PFSK-1 (cell line): ENCODE data around the gene NR5A1.

Experiments
- FOXP2 ChIP-seq: optimal IDR thresholded peaks from 2 replicates; pipeline ENCODE3; 2011; ENCODE audit warnings: borderline replicate concordance, control low read depth, inconsistent platforms; ENCODE audit not compliant: insufficient read depth; ENCODE audit errors: extremely low read length, extremely low read depth
- POLR2AphosphoS5 ChIP-seq: IDR thresholded peaks from 2 replicates; pipeline ENCODE4 v1.6.1; 2012; ENCODE audit warnings: low read depth, mild to moderate bottlenecking, control low read depth, low read length, moderate library complexity
- SIN3A ChIP-seq: IDR thresholded peaks from 2 replicates; pipeline ENCODE4 v1.6.1; 2012; ENCODE audit warnings: mild to moderate bottlenecking, low read length, moderate library complexity, borderline replicate concordance; ENCODE audit not compliant: insufficient read depth
- TAF1 ChIP-seq: IDR thresholded peaks from 2 replicates; pipeline ENCODE4 v1.6.1; 2012; ENCODE audit warnings: low read length, control low read depth, borderline replicate concordance; ENCODE audit not compliant: insufficient read depth
- TF ChIP-seq, protein P1 (sequence below), 2 experiments: IDR thresholded peaks; 2 replicates each; pipeline versions ENCODE4 v1.6.1 to v1.8.0; 2011 to 2012; ENCODE audit warnings: low read depth in 2 of 2, low read length in 2 of 2, control low read depth in 1 of 2, inconsistent platforms in 1 of 2, mild to moderate bottlenecking in 1 of 2, moderate library complexity in 1 of 2; ENCODE audit not compliant: insufficient read depth in 1 of 2

NR5A1 gene

DNA sequence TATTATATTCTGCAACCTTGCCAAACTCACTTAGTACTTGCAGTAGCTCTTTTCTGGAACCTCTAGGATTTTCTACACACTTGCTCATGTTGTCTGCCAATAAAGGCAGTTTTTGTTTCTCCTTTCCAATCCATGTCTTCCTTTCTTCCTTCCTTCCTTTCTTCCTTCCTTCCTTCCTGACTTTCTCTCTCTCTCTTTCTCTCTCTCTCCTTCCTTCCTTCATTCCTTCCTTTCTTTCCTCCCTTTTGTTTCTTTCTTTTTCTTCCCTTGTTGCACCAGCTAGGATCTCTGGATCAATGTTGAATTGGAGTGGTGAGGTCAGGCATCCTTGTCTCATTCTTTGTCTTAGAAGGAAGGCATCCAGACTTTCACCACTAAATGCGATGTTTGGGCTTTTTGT is 44.5 kb downstream of the NR5A1 start:
- TF ChIP-seq SIN3A (no peak), POLR2AphosphoS5 (no peak), TAF1 (no peak), FOXP2 (no peak)

DNA sequence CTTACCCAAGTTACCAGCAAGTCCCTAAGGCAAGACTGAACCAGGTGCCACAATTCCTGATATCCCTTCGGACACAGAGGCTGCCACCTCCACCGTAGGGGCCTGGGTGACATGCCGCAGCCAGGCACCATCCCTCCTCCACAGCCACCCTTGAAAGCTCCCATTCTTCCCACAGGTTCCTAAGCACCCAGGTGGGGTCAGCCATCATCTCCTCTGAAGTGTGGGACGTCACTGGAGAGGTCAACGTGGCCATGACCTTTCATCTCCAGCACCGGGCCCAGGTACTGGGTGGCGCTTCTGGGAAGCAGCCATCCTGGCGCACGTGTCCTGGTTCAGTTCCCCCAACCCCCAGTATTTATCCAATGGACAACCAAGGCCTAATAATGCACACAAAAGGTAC is 48.8 kb downstream of the NR5A1 start:
- TF ChIP-seq TAF1 = no peak

DNA sequence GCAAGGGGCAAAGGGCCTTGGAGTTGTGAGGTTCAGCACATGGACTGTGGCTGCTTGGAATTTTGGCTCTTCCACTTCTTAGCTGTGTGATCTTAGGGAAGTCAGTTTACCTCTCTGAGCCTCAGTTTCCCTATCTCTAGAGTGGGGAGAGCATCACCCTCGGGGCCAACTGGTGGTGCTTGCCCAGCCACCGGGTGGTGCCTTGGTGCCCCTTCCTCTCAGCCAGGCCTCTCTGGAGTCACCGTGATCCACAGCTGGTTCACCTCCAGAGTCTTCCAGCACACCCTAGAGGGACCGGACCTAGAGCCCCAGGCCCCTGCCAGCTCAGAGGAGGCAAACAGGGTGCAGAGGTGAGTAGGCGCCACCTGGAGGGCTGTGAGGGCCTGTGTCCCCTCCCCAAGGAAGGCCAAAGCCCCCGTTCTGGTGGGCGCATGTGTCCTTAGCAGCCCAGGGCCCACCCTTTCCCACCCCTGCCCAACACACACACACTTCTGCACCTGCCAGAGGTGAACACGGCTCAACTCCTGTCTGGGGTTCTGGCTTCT is 49.2 kb downstream of the NR5A1 start:
- TF ChIP-seq, protein P1, sequence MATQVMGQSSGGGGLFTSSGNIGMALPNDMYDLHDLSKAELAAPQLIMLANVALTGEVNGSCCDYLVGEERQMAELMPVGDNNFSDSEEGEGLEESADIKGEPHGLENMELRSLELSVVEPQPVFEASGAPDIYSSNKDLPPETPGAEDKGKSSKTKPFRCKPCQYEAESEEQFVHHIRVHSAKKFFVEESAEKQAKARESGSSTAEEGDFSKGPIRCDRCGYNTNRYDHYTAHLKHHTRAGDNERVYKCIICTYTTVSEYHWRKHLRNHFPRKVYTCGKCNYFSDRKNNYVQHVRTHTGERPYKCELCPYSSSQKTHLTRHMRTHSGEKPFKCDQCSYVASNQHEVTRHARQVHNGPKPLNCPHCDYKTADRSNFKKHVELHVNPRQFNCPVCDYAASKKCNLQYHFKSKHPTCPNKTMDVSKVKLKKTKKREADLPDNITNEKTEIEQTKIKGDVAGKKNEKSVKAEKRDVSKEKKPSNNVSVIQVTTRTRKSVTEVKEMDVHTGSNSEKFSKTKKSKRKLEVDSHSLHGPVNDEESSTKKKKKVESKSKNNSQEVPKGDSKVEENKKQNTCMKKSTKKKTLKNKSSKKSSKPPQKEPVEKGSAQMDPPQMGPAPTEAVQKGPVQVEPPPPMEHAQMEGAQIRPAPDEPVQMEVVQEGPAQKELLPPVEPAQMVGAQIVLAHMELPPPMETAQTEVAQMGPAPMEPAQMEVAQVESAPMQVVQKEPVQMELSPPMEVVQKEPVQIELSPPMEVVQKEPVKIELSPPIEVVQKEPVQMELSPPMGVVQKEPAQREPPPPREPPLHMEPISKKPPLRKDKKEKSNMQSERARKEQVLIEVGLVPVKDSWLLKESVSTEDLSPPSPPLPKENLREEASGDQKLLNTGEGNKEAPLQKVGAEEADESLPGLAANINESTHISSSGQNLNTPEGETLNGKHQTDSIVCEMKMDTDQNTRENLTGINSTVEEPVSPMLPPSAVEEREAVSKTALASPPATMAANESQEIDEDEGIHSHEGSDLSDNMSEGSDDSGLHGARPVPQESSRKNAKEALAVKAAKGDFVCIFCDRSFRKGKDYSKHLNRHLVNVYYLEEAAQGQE (IDR thresholded peaks at IDR 0.05; ENCODE audit: insufficient read depth in 1 of 2, low read depth in 2 of 2, low read length in 2 of 2) = no peak
- TF ChIP-seq SIN3A (no peak), FOXP2 (no peak), POLR2AphosphoS5 (no peak), TAF1 (no peak)

DNA sequence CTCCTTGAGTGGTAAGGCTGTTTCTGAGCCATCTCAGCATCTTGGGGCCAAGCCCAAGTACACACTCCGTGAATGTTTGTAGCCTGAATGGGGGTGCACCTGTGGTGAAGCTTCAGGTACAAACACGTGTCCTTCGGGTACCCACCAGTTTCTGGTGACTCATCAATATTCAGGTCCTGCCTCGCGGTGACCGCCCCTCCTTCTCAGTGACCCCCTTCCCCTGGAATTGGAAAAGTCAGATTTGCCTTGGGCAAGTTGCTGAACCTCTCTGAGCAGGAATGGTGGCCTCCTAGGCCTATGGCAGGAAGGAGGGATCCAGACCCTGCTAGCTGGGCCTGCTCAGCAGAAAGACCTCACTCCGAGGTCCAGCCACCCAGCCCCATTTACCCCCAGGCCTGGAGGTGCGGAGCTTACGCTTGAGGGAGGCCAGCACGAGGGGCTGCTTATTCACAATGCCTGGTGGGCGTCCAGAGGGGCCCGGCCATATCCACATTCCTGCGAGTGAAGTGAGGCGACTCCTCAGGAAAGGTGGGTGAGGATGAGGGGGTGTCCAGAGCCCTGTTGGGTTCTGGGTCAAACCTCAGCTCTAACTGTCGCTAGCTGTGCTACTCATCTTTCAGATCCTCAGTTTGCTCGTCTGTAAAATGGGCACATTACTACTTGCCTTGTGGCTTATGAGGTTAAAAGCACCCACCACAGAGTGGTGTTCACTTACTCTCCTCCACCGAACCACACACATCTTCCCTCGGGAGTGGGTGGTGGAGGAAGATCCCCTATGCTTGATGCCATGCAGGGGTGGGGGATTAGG is 49.9 kb downstream of the NR5A1 start:
- TF ChIP-seq POLR2AphosphoS5 (no peak), TAF1 (no peak), SIN3A (no peak), FOXP2 (no peak)
- TF ChIP-seq, protein P1 (IDR thresholded peaks at IDR 0.05; ENCODE audit: insufficient read depth in 1 of 2, low read depth in 2 of 2, low read length in 2 of 2) = no peak

DNA sequence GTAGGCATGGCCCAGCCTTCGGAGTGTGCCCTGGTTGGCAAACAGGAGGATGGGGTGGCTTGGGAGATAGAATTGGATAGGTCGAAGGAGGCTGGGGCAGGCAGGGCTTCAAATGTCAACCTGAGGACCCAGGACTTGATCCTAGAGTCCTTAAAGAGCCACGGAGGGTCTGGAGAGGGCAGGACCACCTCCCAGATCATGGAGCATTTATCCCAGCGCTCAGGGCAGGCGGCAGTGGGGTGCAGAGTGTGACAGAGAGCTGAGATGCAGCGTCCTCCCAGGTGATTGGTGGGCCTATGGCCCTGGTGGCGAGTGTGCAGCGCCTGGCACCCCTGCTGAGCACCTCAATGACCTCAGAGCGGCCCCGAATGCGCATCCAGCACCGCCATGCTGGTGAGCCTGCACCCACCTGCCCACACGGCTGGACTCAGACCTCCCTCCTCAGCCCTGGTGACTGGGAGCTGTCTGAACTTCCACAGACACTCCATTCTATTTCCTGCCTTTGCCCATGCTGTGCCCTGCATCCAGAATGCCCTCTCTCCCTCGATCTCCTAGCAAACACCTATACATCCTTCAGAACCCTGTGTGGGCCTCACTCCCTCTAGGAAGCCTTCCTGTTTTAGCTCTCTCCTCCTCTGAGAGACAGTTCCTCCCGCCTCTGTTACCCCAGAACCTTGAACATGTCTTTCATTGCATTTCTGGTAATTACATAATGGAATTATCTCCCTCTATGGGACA is 50.7 kb downstream of the NR5A1 start:
- TF ChIP-seq, protein P1 (IDR thresholded peaks at IDR 0.05; ENCODE audit: insufficient read depth in 1 of 2, low read depth in 2 of 2, low read length in 2 of 2) = no peak
- no peak for TF ChIP-seq TAF1
- no peak for TF ChIP-seq FOXP2
- no peak for TF ChIP-seq POLR2AphosphoS5
- no peak for TF ChIP-seq SIN3A
